Sigmoid colon (tissue), 4 donors: ENCODE data around the gene GTSE1.

Experiments
- EP300 ChIP-seq, 4 donors: sonication (generic); formaldehyde crosslinking; IDR thresholded peaks; one replicate each; pipeline ENCODE4 v1.6.1; 2017; ENCODE audit warnings: antibody characterized with exemption in 4 of 4
- POLR2A ChIP-seq, 2 donors: fragments of 450-650 bp; IDR thresholded peaks; one replicate each; pipeline ENCODE4 v1.6.1; 2016; ENCODE audit warnings: antibody characterized with exemption in 2 of 2, mild to moderate bottlenecking in 2 of 2, moderate library complexity in 2 of 2
- POLR2AphosphoS5 ChIP-seq, 4 donors: sonication (generic); formaldehyde crosslinking; IDR thresholded peaks; one replicate each; pipeline ENCODE4 v1.6.1; 2017; ENCODE audit warnings: antibody characterized with exemption in 4 of 4
- TF ChIP-seq, protein P1 (sequence below), 4 experiments: fragments of 450-650 bp in 3 of 4; fragments of 200-600 bp in 1 of 4; IDR thresholded peaks; one replicate each; pipeline ENCODE4 v1.5.1; 2016 to 2019; ENCODE audit warnings: antibody characterized with exemption in 4 of 4, mild to moderate bottlenecking in 3 of 4, moderate library complexity in 2 of 4

DNA sequence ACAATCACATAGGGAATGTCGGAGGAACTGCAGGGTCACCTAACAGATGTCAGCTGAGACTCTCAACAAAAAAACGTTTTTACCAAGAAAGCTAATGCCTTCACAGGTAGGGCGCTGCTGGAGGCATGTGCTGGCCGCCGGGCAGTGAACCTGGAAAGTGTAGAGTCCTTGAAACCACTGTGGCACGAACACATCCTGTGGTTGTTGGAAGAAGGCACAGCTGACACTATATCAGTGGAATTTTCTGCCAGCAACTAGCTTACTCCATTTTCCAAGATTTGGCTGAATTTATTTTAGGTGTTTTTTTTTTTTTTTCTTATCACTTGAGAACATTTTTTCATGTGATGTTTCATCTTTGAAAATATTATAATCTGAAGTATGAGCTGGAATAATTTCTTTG lies 53.0 kb downstream of the GTSE1 start:
- TF ChIP-seq, protein P1, sequence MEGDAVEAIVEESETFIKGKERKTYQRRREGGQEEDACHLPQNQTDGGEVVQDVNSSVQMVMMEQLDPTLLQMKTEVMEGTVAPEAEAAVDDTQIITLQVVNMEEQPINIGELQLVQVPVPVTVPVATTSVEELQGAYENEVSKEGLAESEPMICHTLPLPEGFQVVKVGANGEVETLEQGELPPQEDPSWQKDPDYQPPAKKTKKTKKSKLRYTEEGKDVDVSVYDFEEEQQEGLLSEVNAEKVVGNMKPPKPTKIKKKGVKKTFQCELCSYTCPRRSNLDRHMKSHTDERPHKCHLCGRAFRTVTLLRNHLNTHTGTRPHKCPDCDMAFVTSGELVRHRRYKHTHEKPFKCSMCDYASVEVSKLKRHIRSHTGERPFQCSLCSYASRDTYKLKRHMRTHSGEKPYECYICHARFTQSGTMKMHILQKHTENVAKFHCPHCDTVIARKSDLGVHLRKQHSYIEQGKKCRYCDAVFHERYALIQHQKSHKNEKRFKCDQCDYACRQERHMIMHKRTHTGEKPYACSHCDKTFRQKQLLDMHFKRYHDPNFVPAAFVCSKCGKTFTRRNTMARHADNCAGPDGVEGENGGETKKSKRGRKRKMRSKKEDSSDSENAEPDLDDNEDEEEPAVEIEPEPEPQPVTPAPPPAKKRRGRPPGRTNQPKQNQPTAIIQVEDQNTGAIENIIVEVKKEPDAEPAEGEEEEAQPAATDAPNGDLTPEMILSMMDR (IDR thresholded peaks at IDR 0.05) = no peak
- no peak for TF ChIP-seq POLR2AphosphoS5 (IDR thresholded peaks at IDR 0.05)
- TF ChIP-seq POLR2A (IDR thresholded peaks at IDR 0.05) = no peak
- no peak for TF ChIP-seq EP300 (IDR thresholded peaks at IDR 0.05)
